ENCODE data around the gene FUT3.

The FUT3 gene

GRCh38 chr19:5803752-5804515 is 47.3 kb downstream of the FUT3 start:
- peak in 28 of 56 donors; percentile 1 to 75 (median 23) for DNase-seq

- DNase-seq, result no peak
Measured at GRCh38 chr19:5803441-5803751, 47.9 kb downstream of the FUT3 start.

- peak in 1 of 56 donors; percentile 49 for DNase-seq
Measured at GRCh38 chr19:5801796-5802619, 49.2 kb downstream of the FUT3 start.

GRCh38 chr19:5800361-5801270 is 50.6 kb downstream of the FUT3 start:
- DNase-seq, result no peak

GRCh38 chr19:5799247-5800241 is 51.7 kb downstream of the FUT3 start:
- peak in 1 of 56 donors; percentile 1 for DNase-seq

- DNase-seq, result no peak
Measured at GRCh38 chr19:5798244-5798643, 53.0 kb downstream of the FUT3 start.

GRCh38 chr19:5795382-5795919 is 55.8 kb downstream of the FUT3 start:
- no peak for DNase-seq

- no peak for DNase-seq
Measured at GRCh38 chr19:5793188-5793587, 58.1 kb downstream of the FUT3 start.
